Tibial nerve (tissue), 4 donors: ENCODE data around the gene ART1.

Source experiments
- CTCF ChIP-seq, 5 experiments: fragments of 200-600 bp in 3 of 5; fragments of 450-650 bp in 2 of 5; sonication (generic) in 3 of 5; IDR thresholded peaks; one replicate each; pipeline ENCODE4 v1.5.1; 2016 to 2019; ENCODE audit warnings: antibody characterized with exemption in 5 of 5, mild to moderate bottlenecking in 3 of 5, moderate library complexity in 2 of 5
- EP300 ChIP-seq, 2 donors: sonication (generic); formaldehyde crosslinking; IDR thresholded peaks; one replicate each; pipeline ENCODE4 v1.6.1; 2017; ENCODE audit warnings: antibody characterized with exemption in 2 of 2, mild to moderate bottlenecking in 1 of 2
- POLR2A ChIP-seq, 2 donors: fragments of 450-650 bp; IDR thresholded peaks; one replicate each; pipeline ENCODE4 v1.6.1; 2017; ENCODE audit warnings: antibody characterized with exemption in 2 of 2, mild to moderate bottlenecking in 2 of 2, moderate library complexity in 2 of 2

GRCh38 chr11:3610846-3611245 is 34.1 kb upstream of the ART1 start:
- TF ChIP-seq POLR2A (IDR thresholded peaks at IDR 0.05) = no peak
- TF ChIP-seq CTCF (IDR thresholded peaks at IDR 0.05) = no peak
- TF ChIP-seq EP300 (IDR thresholded peaks at IDR 0.05) = no peak
